ENCODE results near the gene PNPLA6.
A peak's percentile ranks its signal among the peaks of the same experiment; 100 is the strongest.
"Not testable (repeated sequence)": the region's sequence is repeated elsewhere in the genome, so short reads cannot be mapped to it uniquely, and the experiment has no call there.

PNPLA6 gene

GRCh38 chr19:7533281-7533885, 2.1 kb upstream of the PNPLA6 start:
- peak; percentile 77 for DNase-seq (ENCODE audit: low spot score)

- peak; percentile 91 for DNase-seq (ENCODE audit: low spot score)
Measured at GRCh38 chr19:7533925-7534480, 1.5 kb upstream of the PNPLA6 start.

- peak; percentile 80 for DNase-seq (ENCODE audit: low spot score)
Measured at GRCh38 chr19:7534531-7535046, 928 bp upstream of the PNPLA6 start.

- DNase-seq (ENCODE audit: low spot score): no peak
Measured at GRCh38 chr19:7535998-7536695, 630 bp downstream of the PNPLA6 start.

GRCh38 chr19:7538990-7539389, 3.5 kb downstream of the PNPLA6 start:
- not testable (repeated sequence) for DNase-seq (ENCODE audit: low spot score)

GRCh38 chr19:7539827-7540425, 4.4 kb downstream of the PNPLA6 start:
- DNase-seq (ENCODE audit: low spot score): no peak

- DNase-seq (ENCODE audit: low spot score): no peak
Measured at GRCh38 chr19:7540761-7541474, 5.4 kb downstream of the PNPLA6 start.

GRCh38 chr19:7541475-7541824, 5.9 kb downstream of the PNPLA6 start:
- no peak for DNase-seq (ENCODE audit: low spot score)

GRCh38 chr19:7541828-7542443, 6.4 kb downstream of the PNPLA6 start:
- no peak for DNase-seq (ENCODE audit: low spot score)

- no peak for DNase-seq (ENCODE audit: low spot score)
Measured at GRCh38 chr19:7542556-7543348, 7.2 kb downstream of the PNPLA6 start.

- no peak for DNase-seq (ENCODE audit: low spot score)
Measured at GRCh38 chr19:7544626-7545025, 9.1 kb downstream of the PNPLA6 start.

GRCh38 chr19:7545300-7545699, 9.8 kb downstream of the PNPLA6 start:
- DNase-seq (ENCODE audit: low spot score): no peak

- no peak for DNase-seq (ENCODE audit: low spot score)
Measured at GRCh38 chr19:7545904-7546303, 10.4 kb downstream of the PNPLA6 start.

- DNase-seq (ENCODE audit: low spot score): no peak
Measured at GRCh38 chr19:7547159-7547558, 11.6 kb downstream of the PNPLA6 start.

- no peak for DNase-seq (ENCODE audit: low spot score)
Measured at GRCh38 chr19:7549429-7550148, 14.1 kb downstream of the PNPLA6 start.

GRCh38 chr19:7550169-7550770, 14.8 kb downstream of the PNPLA6 start:
- DNase-seq (ENCODE audit: low spot score): no peak

- no peak for DNase-seq (ENCODE audit: low spot score)
Measured at GRCh38 chr19:7550987-7551761, 15.7 kb downstream of the PNPLA6 start.

GRCh38 chr19:7552781-7553180, 17.3 kb downstream of the PNPLA6 start:
- no peak for DNase-seq (ENCODE audit: low spot score)

GRCh38 chr19:7554565-7554964, 19.0 kb downstream of the PNPLA6 start:
- DNase-seq (ENCODE audit: low spot score): no peak
